ENCODE measurements around the gene INSL3. TPM values are rescaled to one million over a fixed set of nuclear protein-coding genes. Genes with fewer than 3 reads are reported as not detected.

Gene INSL3
- total RNA-seq, 1 donor from 2014 or later = 13.9 TPM

- intact Hi-C loops (cut with micrococcal nuclease) = loop anchor here (2.0 kb wide), 1 partner anchor 153 kb away; no protein-coding TSS in a partner anchor
Measured at GRCh38 chr19:17847538-17848366, 26.4 kb upstream of the INSL3 start, which contains the start of gene JAK3. Gene JAK3, minus strand, starts transcription at chr19:17847982. Its CDS starts 3,565 bp downstream, at chr19:17844417.

GRCh38 chr19:17846146-17846545 lies 24.8 kb upstream of the INSL3 start:
- intact Hi-C loops (cut with micrococcal nuclease) = no loop called here

- intact Hi-C loops (cut with micrococcal nuclease) = no loop called here
Measured at GRCh38 chr19:17843908-17844490, 22.7 kb upstream of the INSL3 start.

GRCh38 chr19:17843292-17843827 lies 22.0 kb upstream of the INSL3 start:
- intact Hi-C loops (cut with micrococcal nuclease) = no loop called here

GRCh38 chr19:17842663-17843291 lies 21.5 kb upstream of the INSL3 start:
- intact Hi-C loops (cut with micrococcal nuclease) = loop anchor here (1.0 kb wide), 2 partner anchors 12 to 13 kb away; no protein-coding TSS in a partner anchor

- intact Hi-C loops (cut with micrococcal nuclease) = loop anchor here (1.0 kb wide), 2 partner anchors 12 to 13 kb away; no protein-coding TSS in a partner anchor
Measured at GRCh38 chr19:17841810-17842662, 20.7 kb upstream of the INSL3 start.

- intact Hi-C loops (cut with micrococcal nuclease) = no loop called here
Measured at GRCh38 chr19:17841371-17841809, 20.1 kb upstream of the INSL3 start.

GRCh38 chr19:17840019-17840418 lies 18.7 kb upstream of the INSL3 start:
- intact Hi-C loops (cut with micrococcal nuclease) = no loop called here

GRCh38 chr19:17837972-17838371 lies 16.7 kb upstream of the INSL3 start:
- intact Hi-C loops (cut with micrococcal nuclease) = no loop called here

GRCh38 chr19:17836530-17836929 lies 15.2 kb upstream of the INSL3 start:
- intact Hi-C loops (cut with micrococcal nuclease) = no loop called here

GRCh38 chr19:17835182-17836006 lies 14.1 kb upstream of the INSL3 start:
- intact Hi-C loops (cut with micrococcal nuclease) = no loop called here

GRCh38 chr19:17834350-17835181 lies 13.2 kb upstream of the INSL3 start:
- intact Hi-C loops (cut with micrococcal nuclease) = no loop called here

GRCh38 chr19:17832443-17833208 lies 11.3 kb upstream of the INSL3 start:
- intact Hi-C loops (cut with micrococcal nuclease) = no loop called here

- intact Hi-C loops (cut with micrococcal nuclease) = no loop called here
Measured at GRCh38 chr19:17831419-17831888, 10.1 kb upstream of the INSL3 start.

- intact Hi-C loops (cut with micrococcal nuclease) = loop anchor here (1.0 kb wide), 2 partner anchors 12 to 44 kb away; no protein-coding TSS in a partner anchor
Measured at GRCh38 chr19:17830567-17831418, 9.5 kb upstream of the INSL3 start.

GRCh38 chr19:17829855-17830566 lies 8.7 kb upstream of the INSL3 start:
- intact Hi-C loops (cut with micrococcal nuclease) = loop anchor here (1.0 kb wide), 2 partner anchors 12 to 44 kb away; no protein-coding TSS in a partner anchor

All from T-helper 1 cell treated with Interleukin-12 subunit alpha and Interleukin-12 subunit beta and Interleukin-4 antibody, amounts not matched to agents 30 ng/mL and 1 ng/mL, for 36 hours (primary cell).